Neutrophil (primary cell): ENCODE results near the gene ZFY.
A peak's percentile ranks its signal among the peaks of the same experiment; 100 is the strongest.

Experiments
- H3K27ac ChIP-seq: fragments of 200-600 bp; sonication (generic); 2 replicates; pipeline ENCODE4 v1.5.1; 2016; ENCODE audit warnings: mild to moderate bottlenecking, moderate library complexity
- H3K27me3 ChIP-seq: fragments of 200-600 bp; sonication (generic); 2 replicates; pipeline ENCODE4 v1.6.0; 2016; ENCODE audit warnings: mild to moderate bottlenecking
- H3K36me3 ChIP-seq: fragments of 200-600 bp; sonication (generic); 2 replicates; pipeline ENCODE4 v1.5.1; 2017
- H3K4me1 ChIP-seq, 2 experiments: fragments of 200-600 bp in 1 of 2; sonication (generic) in 1 of 2; 1 replicate in 1 of 2; 2 replicates in 1 of 2; pipeline versions ENCODE4 v1.5.1 to v1.6.1; 2013 to 2016; ENCODE audit warnings: low read depth in 1 of 2, low read length in 1 of 2, mild to moderate bottlenecking in 1 of 2, moderate library complexity in 1 of 2; ENCODE audit not compliant: control insufficient read depth in 1 of 2, insufficient read depth in 1 of 2
- H3K4me3 ChIP-seq, 2 experiments: fragments of 200-600 bp in 1 of 2; sonication (generic) in 1 of 2; 1 replicate in 1 of 2; 2 replicates in 1 of 2; pipeline ENCODE4 v1.5.1; 2013 to 2016; ENCODE audit warnings: low read depth in 1 of 2, low read length in 1 of 2, mild to moderate bottlenecking in 1 of 2, moderate library complexity in 1 of 2
- H3K9me3 ChIP-seq: fragments of 200-600 bp; sonication (generic); 2 replicates; pipeline ENCODE4 v1.5.1; 2016
- CTCF ChIP-seq: fragments of 200-600 bp; sonication (generic); IDR thresholded peaks from 2 replicates; pipeline ENCODE4 v1.5.1; 2016; ENCODE audit warnings: antibody characterized with exemption

Gene ZFY

DNA sequence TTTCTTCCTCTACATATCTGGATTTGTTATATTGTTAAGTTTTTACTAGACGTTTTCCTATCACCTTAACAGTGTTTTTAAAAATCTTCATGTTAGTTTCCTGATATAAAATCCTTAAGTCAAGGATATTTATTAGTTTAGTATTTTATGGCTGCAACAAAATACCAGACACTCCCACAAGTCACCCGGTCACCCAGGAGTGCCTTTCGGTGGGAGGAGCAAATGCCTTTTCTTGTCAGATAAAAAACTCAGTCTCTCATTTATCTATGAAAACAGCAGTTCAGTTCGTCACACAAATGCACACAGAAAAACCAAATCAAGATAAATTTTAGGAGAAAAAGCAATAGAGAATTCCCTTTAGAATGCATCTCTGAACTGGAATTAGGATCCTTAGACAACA, 77.0 kb downstream of the ZFY start:
- Histone ChIP-seq H3K4me3 (no peak overlapping the region), H3K27me3 (no peaks in the 10 kb centered on the region), H3K9me3 (no peaks in the 10 kb centered on the region), H3K27ac (no peak overlapping the region), H3K4me1 (peaks cover 0 to 44% of the 10 kb centered on the region in 2 experiments), H3K36me3 (no peaks in the 10 kb centered on the region)
- no peak for TF ChIP-seq CTCF

DNA sequence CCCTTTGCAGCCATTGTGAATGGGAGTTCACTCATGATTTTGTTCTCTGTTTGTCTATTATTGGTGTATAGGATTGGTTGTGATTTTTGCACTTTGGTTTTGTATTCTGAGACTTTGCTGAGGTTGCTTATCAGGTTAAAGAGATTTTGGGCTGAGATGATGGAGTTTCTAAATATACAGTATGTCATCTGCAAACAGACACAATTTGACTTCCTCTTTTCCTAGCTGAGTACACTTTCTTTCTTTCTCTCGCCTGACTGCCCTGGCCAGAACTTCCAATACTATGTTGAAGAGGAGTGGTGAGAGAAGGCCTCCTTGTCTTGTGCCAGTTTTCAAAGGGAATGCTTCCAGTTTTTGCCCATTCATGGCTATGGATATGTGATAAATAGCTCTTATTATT, 81.4 kb downstream of the ZFY start:
- H3K9me3 ChIP-seq: no peaks in the 10 kb centered on the region
- peaks cover 0 to 7% of the 10 kb centered on the region in 2 experiments for H3K4me1 ChIP-seq
- TF ChIP-seq CTCF: no peak
- no peaks in the 10 kb centered on the region for H3K27me3 ChIP-seq
- no peaks in the 10 kb centered on the region for H3K36me3 ChIP-seq
- peak overlapping the region; percentile 36 for H3K27ac ChIP-seq
- H3K4me3 ChIP-seq: no peak overlapping the region

- Histone ChIP-seq H3K9me3 (no peaks in the 10 kb centered on the region), H3K27me3 (no peaks in the 10 kb centered on the region), H3K4me1 (peaks cover 0 to 9% of the 10 kb centered on the region in 2 experiments), H3K27ac (no peak overlapping the region), H3K36me3 (no peaks in the 10 kb centered on the region), H3K4me3 (no peak overlapping the region)
- TF ChIP-seq CTCF: no peak
Measured at GRCh38 chrY:3018546-3018945, 83.4 kb downstream of the ZFY start.

GRCh38 chrY:3019584-3019983, 84.4 kb downstream of the ZFY start:
- Histone ChIP-seq H3K27ac (no peak overlapping the region), H3K9me3 (no peaks in the 10 kb centered on the region), H3K27me3 (no peaks in the 10 kb centered on the region), H3K36me3 (no peaks in the 10 kb centered on the region), H3K4me3 (no peak overlapping the region), H3K4me1 (peaks cover 0 to 14% of the 10 kb centered on the region in 2 experiments)
- no peak for TF ChIP-seq CTCF

DNA sequence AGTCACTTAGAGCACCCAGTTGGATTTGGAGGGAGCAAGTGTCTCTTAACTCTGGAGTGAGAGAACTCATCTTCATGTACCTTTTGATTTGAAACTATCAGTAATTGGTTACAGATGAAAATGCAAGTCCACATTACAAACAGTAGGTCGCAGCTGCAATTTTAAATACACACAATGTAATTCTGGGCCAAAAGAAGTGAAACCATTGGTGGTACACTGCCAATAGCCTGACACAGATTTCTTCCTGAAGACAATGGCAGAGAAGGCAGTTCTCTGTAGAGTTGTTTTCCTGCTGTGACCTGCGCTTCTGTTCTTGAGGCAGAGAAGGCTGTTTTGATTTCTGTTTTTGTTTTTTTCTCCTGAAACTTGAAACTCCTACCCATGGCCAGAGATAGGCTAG, 86.0 kb downstream of the ZFY start:
- Histone ChIP-seq H3K27me3 (no peaks in the 10 kb centered on the region), H3K4me3 (no peak overlapping the region), H3K36me3 (no peaks in the 10 kb centered on the region), H3K27ac (peak overlapping the region; percentile 36), H3K9me3 (no peaks in the 10 kb centered on the region), H3K4me1 (peaks cover 0 to 25% of the 10 kb centered on the region in 2 experiments)
- TF ChIP-seq CTCF: no peak

GRCh38 chrY:3023606-3024005, 88.4 kb downstream of the ZFY start:
- no peak overlapping the region for H3K4me3 ChIP-seq
- peak overlapping the region; percentile 57 for H3K27ac ChIP-seq
- H3K4me1 ChIP-seq: peaks cover 0 to 20% of the 10 kb centered on the region in 2 experiments
- H3K27me3 ChIP-seq: no peaks in the 10 kb centered on the region
- no peak for TF ChIP-seq CTCF
- H3K9me3 ChIP-seq: no peaks in the 10 kb centered on the region
- H3K36me3 ChIP-seq: no peaks in the 10 kb centered on the region
